SIG-M5 (cell line): ENCODE measurements around the gene KIF6.

Source experiments
- DNase-seq: peaks from one replicate; lab custom pipeline; 2025; lab: John Stamatoyannopoulos, UW

Gene KIF6

GRCh38 chr6:39664173-39664572 is 61.0 kb downstream of the KIF6 start:
- no peak for DNase-seq

DNA sequence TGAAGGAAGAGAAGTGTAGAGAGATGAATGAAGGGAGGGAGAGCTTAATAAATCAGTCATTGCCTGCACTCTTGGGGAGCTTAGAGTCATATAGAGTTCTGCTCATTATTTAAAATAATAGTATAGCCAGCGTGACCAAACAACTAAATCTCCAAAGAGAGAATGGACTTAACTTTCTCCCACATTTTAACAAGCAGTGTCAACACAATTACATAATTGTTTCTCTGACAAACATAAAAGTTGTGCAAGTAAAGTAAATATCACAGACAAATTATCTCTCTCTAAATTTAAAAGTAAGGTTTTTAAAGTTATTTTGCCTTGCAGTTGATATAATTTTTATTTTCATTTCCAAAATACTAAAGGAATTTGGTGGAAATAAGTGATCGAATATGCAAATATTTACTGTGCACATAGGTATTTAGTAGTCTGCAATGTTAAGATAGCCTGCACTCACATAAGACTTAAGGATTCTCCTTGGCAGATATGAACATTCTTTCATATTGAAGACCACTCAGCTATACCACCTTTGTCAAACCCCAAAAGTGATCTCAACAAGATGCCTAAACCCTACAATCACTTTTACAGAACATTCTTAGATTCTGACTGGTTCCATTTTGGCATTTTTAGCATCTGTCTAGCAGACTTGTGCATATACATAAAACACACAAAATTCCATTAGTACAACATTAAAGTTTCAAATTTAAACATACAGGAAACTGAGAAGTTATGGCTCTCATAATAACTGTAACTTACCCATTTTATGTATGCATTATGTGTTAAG is 67.7 kb downstream of the KIF6 start:
- DNase-seq: no peak

- no peak for DNase-seq
Measured at GRCh38 chr6:39654121-39654520, 71.1 kb downstream of the KIF6 start.

DNA sequence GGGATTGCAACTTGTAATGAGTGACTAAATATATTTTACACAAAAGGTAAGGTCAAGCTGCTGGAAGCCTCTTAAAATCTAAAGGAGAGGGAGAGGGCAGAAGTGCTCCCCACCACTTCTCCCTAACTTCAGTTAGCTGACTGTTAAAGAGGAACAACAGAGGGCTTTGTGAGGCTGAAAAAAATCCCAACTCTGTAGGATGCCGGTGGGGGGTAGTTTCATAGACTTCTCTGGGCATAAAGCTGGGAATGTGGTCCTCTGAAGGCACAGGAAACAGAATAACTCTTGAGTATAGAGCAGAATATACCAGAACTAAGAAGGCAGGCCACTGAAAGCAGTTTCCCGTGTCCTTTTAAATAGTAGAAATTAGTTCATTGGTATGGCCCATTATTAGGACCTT is 71.6 kb downstream of the KIF6 start:
- DNase-seq: no peak

- no peak for DNase-seq
Measured at GRCh38 chr6:39649996-39650395, 75.2 kb downstream of the KIF6 start.

- DNase-seq: no peak
Measured at GRCh38 chr6:39646751-39647420, 78.3 kb downstream of the KIF6 start.

GRCh38 chr6:39642270-39642669 is 82.9 kb downstream of the KIF6 start:
- no peak for DNase-seq

- no peak for DNase-seq
Measured at GRCh38 chr6:39638126-39638822, 86.9 kb downstream of the KIF6 start.

- no peak for DNase-seq
Measured at GRCh38 chr6:39634646-39635341, 90.4 kb downstream of the KIF6 start.

GRCh38 chr6:39625209-39625608 is 100.0 kb downstream of the KIF6 start:
- no peak for DNase-seq

DNA sequence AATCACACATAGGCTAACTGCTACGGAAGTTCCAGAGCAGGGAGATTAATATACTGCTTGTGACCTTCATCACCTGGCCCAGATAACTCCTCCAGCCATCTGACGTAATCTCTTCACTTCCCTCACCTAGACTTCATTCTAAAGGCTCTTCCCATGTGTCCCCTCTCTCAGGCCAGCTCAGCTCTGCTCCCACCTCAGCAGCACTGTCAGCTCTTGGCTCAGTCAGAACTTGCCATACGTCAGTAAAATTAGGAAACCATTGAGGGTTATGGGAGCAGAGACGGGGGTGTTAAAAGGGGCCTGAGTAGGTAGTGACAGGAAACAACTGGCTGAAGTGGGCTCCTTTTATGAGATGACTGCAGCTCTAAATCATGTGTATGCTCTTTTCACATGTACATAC is 101.5 kb downstream of the KIF6 start:
- no peak for DNase-seq

DNA sequence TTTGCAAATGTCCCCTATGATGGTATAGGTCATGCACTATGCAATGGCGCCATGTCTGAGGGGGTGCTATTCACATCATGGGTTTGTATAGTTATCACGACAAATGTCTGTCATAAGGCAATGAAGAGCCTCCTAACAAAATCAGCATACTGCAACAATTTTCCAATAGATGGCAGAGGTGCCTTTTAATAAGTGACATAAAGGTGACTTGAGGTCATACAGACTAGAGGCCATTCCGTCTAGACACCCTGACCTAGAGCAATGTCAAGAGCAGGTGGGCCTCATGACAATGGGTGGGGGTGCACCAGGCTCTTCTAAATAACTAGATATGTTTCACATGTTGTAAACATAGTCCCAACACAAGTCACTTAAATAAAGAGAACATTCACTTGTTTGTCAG is 107.7 kb downstream of the KIF6 start:
- DNase-seq: no peak

GRCh38 chr6:39617026-39617425 is 108.2 kb downstream of the KIF6 start:
- no peak for DNase-seq

- DNase-seq: no peak
Measured at GRCh38 chr6:39615622-39616021, 109.6 kb downstream of the KIF6 start.

GRCh38 chr6:39614393-39614950 is 110.7 kb downstream of the KIF6 start:
- DNase-seq: no peak

DNA sequence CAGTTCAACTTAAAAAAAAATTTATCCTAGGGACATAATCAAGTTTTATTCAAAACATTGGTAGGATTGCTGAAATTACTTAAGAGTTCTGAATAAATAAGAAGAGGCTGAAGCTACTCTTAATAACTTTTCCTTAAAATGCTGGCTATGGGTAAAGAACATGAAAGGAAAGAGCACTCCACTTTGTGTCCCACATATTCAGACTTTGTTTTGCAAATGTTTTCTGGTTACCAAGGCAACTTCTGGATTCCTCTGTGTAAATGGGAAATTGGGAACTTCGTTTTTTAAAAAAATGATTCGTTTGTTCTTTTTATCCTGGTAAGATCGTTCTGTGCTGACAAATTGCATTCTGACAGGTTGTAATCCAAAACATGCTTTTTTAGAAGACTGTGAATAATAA is 115.0 kb downstream of the KIF6 start:
- no peak for DNase-seq

DNA sequence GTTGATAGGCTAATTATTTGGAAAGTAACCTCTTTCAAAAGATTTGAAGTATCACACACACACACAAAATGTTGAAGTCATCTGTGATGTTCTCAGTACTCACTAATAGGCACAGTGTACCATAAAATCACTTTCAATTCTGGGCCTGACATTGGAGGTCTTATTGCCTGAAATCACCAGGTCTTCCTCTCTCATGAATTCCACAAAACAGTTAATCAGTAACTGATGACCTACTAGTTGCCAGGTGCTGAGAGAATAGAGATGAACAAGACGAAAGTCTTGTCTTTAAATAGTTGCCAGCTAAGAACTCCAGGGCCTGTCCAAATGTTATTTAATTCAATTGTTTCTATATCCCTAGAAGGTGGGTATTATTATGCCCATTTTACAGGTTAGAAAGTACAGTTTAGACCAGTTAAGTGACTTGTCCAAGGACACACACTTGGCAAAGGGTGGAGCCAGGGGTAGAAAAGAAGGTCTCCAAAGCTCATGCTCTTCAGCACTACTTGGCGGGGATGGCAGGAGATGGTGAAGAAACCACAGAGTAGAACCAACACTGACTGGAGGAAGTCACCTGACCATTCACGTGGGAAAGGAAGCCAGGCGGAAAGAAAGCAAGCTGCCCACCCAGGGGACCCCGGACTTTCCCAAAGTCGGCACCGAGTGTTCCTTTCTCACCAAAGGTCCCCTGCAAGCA is 116.4 kb downstream of the KIF6 start:
- no peak for DNase-seq

DNA sequence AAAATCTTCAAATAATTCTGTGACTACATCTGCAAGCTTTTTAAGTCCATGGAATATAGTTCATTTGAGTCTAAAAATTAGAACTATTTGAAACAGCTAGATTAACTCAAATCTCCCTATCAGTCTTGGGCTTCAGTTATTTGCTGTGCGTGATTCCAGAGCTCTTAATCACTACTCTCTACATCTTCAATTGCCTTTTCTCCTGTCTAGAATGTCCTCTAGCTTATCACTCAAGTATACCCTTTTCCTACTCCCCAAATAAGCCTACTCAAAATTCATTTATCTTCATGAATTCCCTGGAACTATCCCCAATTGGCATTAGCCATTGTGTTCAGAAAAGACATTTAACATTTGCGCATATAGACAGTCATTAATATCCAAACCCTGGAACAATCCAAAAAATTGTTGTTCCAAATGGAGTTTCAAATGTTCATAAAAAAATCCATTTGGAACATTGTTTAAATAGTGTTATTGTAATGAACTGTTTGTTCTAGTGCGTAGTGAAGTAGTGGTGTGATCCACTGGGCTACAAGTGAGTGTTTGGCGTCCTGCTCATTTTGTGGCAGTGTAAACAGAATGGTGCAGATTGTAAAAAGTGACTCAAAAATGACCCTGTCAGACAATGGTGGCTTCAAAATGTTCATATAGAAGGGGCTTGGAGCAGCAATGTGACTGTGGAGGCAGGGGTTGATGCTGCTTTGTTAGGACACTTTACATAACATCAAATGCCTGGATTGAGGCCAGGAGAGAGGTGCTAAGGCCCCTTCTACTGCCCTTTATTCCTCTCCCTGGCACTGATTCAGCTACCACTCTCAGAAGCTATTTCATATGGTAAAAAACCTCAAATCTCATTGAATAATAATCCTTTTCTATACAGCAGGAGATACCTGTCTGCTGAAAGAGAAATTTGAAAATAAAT is 122.3 kb downstream of the KIF6 start:
- DNase-seq: no peak

GRCh38 chr6:39599973-39600372 is 125.2 kb downstream of the KIF6 start:
- DNase-seq: no peak

- no peak for DNase-seq
Measured at GRCh38 chr6:39599341-39599740, 125.9 kb downstream of the KIF6 start.
